Breast epithelium (tissue), 4 donors: ENCODE measurements around the gene KRT79. TPM values are rescaled to one million over a fixed set of nuclear protein-coding genes. Genes with fewer than 3 reads are reported as not detected.

Experiments used
- DNase-seq, 2 donors: peaks; one replicate each; pipeline ENCODE4 v3.0.0-alpha.2; 2019; ENCODE audit warnings: low spot score in 2 of 2
- H3K27ac ChIP-seq, 2 donors: fragments of 200-600 bp; sonication (generic) in 1 of 2; one replicate each; pipeline ENCODE4 v1.5.1; 2016 to 2019; ENCODE audit warnings: mild to moderate bottlenecking in 1 of 2
- H3K27me3 ChIP-seq, 2 donors: fragments of 200-600 bp; sonication (generic) in 1 of 2; one replicate each; pipeline versions ENCODE4 v1.5.1 to v1.6.0; 2017 to 2019; ENCODE audit warnings: control low read depth in 1 of 2, mild to moderate bottlenecking in 1 of 2
- H3K36me3 ChIP-seq: fragments of 200-600 bp; one replicate; pipeline ENCODE4 v1.5.1; 2019
- H3K4me1 ChIP-seq, 2 donors: fragments of 200-600 bp; sonication (generic); one replicate each; pipeline ENCODE4 v1.5.1; 2016 to 2019; ENCODE audit warnings: control low read depth in 1 of 2
- H3K4me3 ChIP-seq, 3 donors: fragments of 200-600 bp; sonication (generic); 1 replicate in 2 of 3; 2 replicates in 1 of 3; pipeline ENCODE4 v1.5.1; 2016 to 2019; ENCODE audit warnings: mild to moderate bottlenecking in 3 of 3, moderate library complexity in 2 of 3
- H3K9me3 ChIP-seq, 2 donors: fragments of 200-600 bp; sonication (generic) in 1 of 2; one replicate each; pipeline ENCODE4 v1.5.1; 2016 to 2019; ENCODE audit warnings: control low read depth in 1 of 2
- POLR2A ChIP-seq: fragments of 450-650 bp; IDR thresholded peaks from one replicate; pipeline ENCODE4 v1.6.1; 2016; ENCODE audit warnings: antibody characterized with exemption, mild to moderate bottlenecking, moderate library complexity
- POLR2AphosphoS5 ChIP-seq, 3 donors: sonication (generic); formaldehyde crosslinking; IDR thresholded peaks; one replicate each; pipeline ENCODE4 v1.6.1; 2017; ENCODE audit warnings: antibody characterized with exemption in 3 of 3
- intact Hi-C: fragments of 100-400 bp; cut with DNase I; formaldehyde crosslinking; loops from one replicate; pipeline ENCODE4 v1.15.1; 2023; ENCODE audit warnings: low total_unique reads
- total RNA-seq, 3 donors: library from RNA; depleted of rRNA; stranded (reverse); fragments of >200 nt; gene quantifications; one replicate each; pipeline ENCODE4 v1.1.0, GENCODE V29; 2016
- TF ChIP-seq, protein P1 (sequence below), 3 donors: fragments of 450-650 bp; IDR thresholded peaks; one replicate each; pipeline ENCODE4 v1.5.1; 2016 to 2017; ENCODE audit warnings: antibody characterized with exemption in 3 of 3, mild to moderate bottlenecking in 3 of 3, moderate library complexity in 3 of 3

The KRT79 gene
- total RNA-seq, 3 donors from 2014 or later = 0.48 to 1.3 TPM; not detected in 1

DNA sequence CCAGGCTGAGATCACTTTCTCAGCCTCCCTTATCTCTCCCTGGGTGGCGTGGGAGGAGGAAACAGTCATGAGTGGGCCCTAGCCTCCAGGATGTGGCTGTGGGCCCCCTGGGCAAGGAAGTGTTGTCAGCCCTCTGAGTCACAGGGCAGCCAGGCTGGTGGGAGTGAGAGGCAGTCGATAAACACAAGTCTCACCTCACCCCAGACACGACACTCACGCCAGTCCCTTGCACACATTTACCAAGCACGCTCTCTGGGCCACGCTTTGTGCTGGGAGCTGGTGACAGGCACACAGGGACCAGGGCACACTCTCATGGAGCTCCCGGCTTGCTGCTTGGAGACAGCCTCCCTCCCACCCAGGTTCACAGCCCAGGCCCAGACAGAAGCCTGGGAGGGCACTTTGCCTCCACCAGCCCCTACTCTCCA lies 1.9 kb upstream of the KRT79 start:
- no peak overlapping the region for H3K4me3 ChIP-seq
- H3K27me3 ChIP-seq = no peaks in the 10 kb centered on the region
- intact Hi-C loops = no loop called here
- no peaks in the 10 kb centered on the region for H3K9me3 ChIP-seq
- no peaks in the 10 kb centered on the region for H3K4me1 ChIP-seq
- no peak overlapping the region for H3K27ac ChIP-seq
- TF ChIP-seq POLR2A = no peak
- TF ChIP-seq POLR2AphosphoS5 (IDR thresholded peaks at IDR 0.05) = no peak
- no peak for DNase-seq
- H3K36me3 ChIP-seq = no peaks in the 10 kb centered on the region

DNA sequence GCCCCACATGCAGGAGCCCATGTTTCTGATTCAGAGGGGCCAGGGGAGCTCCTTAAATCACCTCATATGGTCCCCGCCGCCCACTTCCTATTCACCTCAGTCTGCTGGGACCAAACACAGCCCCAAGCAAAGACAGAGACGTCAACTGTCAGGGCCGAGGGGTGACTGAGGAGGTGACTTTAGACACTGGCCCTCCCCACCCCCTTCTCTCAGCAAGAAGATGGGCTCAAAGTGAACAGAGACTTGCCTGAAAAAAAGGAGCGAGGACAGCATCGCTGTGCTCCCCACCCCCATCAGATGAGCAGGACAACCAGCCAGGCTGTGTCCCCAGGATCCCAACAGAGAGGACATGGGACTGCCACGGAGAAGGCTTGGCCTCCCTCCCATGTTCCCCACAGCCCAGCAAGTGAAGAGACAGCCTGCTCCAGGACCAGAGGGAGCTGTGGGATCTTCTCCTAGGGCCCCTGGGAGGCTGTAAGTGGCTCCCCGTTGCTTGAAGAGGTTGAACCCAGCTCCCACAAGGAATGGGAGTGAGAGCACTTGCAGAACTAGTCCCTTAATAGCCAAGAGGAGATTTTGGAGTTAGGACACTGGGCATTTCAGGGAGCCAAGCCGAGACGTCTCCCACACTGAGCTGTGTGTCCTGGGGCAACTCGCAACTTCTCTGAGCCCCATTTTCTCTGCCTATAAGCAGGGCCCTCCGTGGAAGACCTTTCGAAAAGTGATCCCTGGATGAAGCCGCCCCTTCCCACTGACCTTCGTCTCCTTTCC lies 1.3 kb upstream of the KRT79 start:
- no peaks in the 10 kb centered on the region for H3K27me3 ChIP-seq

GRCh38 chr12:52834727-52835001 lies 553 bp upstream of the KRT79 start:
- TF ChIP-seq POLR2AphosphoS5 (IDR thresholded peaks at IDR 0.05) (no peak), POLR2A (no peak)
- TF ChIP-seq, protein P1, sequence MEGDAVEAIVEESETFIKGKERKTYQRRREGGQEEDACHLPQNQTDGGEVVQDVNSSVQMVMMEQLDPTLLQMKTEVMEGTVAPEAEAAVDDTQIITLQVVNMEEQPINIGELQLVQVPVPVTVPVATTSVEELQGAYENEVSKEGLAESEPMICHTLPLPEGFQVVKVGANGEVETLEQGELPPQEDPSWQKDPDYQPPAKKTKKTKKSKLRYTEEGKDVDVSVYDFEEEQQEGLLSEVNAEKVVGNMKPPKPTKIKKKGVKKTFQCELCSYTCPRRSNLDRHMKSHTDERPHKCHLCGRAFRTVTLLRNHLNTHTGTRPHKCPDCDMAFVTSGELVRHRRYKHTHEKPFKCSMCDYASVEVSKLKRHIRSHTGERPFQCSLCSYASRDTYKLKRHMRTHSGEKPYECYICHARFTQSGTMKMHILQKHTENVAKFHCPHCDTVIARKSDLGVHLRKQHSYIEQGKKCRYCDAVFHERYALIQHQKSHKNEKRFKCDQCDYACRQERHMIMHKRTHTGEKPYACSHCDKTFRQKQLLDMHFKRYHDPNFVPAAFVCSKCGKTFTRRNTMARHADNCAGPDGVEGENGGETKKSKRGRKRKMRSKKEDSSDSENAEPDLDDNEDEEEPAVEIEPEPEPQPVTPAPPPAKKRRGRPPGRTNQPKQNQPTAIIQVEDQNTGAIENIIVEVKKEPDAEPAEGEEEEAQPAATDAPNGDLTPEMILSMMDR (IDR thresholded peaks at IDR 0.05) = no peak
- intact Hi-C loops = no loop called here
- H3K4me1 ChIP-seq = no peaks in the 10 kb centered on the region

More for the DNA sequence above, 1.3 kb upstream of the KRT79 start:
- H3K4me1 ChIP-seq = no peaks in the 10 kb centered on the region
- intact Hi-C loops = no loop called here
- H3K4me3 ChIP-seq = no peak overlapping the region
- H3K36me3 ChIP-seq = no peaks in the 10 kb centered on the region
- peak in 1 of 2 donors; percentile 9 for DNase-seq
- no peaks in the 10 kb centered on the region for H3K9me3 ChIP-seq
- H3K27ac ChIP-seq = no peak overlapping the region
- TF ChIP-seq POLR2A = no peak
- TF ChIP-seq, protein P1 (IDR thresholded peaks at IDR 0.05) = no peak
- no peak for TF ChIP-seq POLR2AphosphoS5 (IDR thresholded peaks at IDR 0.05)

DNA sequence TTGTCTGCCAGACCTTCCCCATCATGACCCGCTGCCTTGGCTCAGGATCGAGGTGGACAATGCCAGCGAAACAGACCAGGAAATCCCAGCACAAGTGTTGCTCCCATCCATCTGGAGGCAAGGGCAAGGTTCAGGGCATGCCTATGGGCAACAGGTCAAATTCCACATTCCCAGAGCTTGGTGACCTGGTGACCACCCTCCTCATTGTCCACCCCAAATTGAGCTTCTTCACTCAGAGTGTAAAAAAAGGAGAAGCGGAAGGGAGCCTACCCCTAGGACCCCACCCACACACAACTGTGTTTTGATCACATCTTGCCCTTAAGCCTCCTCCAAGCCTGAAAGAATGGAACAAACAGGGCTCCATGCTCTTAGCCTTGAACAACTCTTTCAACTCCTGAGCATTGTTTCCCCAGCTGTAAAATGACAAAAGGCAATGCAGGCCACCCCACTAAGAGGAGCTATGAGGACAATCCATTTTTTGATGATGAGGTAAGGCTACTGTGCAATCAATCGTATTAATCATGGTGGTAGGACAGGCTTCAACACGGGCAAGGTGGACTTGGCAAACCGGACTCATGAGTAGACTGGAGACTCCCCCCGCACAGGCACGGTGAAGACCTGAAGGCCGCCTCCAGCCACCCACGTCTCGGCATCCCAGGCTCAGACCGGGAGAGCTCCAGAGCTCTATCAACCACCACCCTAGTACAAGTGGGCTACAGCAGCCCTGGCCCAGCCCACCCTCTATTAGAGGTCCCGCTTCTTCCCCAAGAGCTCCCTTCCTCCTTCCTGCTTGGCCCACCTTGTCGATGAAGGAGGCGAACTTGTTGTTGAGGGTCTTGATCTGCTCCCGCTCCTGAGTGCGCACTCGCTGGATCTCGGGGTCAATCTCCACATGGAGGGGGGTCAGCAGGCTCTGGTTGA lies 866 bp downstream of the KRT79 start:
- no peak for TF ChIP-seq POLR2AphosphoS5 (IDR thresholded peaks at IDR 0.05)
- TF ChIP-seq, protein P1 (IDR thresholded peaks at IDR 0.05) = no peak
- Histone ChIP-seq H3K9me3 (no peaks in the 10 kb centered on the region), H3K4me3 (no peak overlapping the region), H3K4me1 (no peaks in the 10 kb centered on the region), H3K36me3 (no peaks in the 10 kb centered on the region), H3K27ac (no peak overlapping the region), H3K27me3 (no peaks in the 10 kb centered on the region)
- intact Hi-C loops = no loop called here
- peak in 1 of 2 donors; percentile 36 for DNase-seq

More at GRCh38 chr12:52834727-52835001, 553 bp upstream of the KRT79 start:
- Histone ChIP-seq H3K27ac (no peak overlapping the region), H3K9me3 (no peaks in the 10 kb centered on the region), H3K36me3 (no peaks in the 10 kb centered on the region), H3K4me3 (no peak overlapping the region), H3K27me3 (no peaks in the 10 kb centered on the region)
- DNase-seq = no peak

DNA sequence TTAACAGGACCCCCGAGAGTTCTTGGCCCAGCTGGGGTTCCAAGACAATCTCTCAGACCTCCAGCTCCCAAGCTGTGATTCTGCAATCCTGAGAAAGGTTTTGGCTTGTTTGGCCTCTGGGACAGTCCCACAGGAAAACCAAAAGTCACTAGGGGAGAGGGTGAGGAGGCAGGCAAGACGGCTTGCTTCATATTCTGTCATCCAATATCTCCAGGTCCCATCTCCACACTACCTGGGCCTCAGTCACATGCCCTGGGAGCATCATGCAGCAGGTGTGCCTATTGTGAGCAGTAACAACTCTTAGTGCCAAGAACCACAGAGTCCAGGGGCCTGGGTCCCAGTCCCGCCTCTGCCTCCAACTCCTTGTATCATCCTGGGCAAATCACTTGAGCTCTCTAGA lies 1.7 kb downstream of the KRT79 start:
- Histone ChIP-seq H3K36me3 (no peaks in the 10 kb centered on the region), H3K27ac (no peak overlapping the region), H3K4me1 (no peaks in the 10 kb centered on the region), H3K9me3 (no peaks in the 10 kb centered on the region), H3K27me3 (no peaks in the 10 kb centered on the region), H3K4me3 (no peak overlapping the region)
- intact Hi-C loops = no loop called here
- DNase-seq = no peak
- TF ChIP-seq POLR2A = no peak
- TF ChIP-seq, protein P1 (IDR thresholded peaks at IDR 0.05) = no peak
- no peak for TF ChIP-seq POLR2AphosphoS5 (IDR thresholded peaks at IDR 0.05)
